Right lobe of liver (tissue), 6 donors: ENCODE data around the gene PPP1R2. TPM values are rescaled to one million over a fixed set of nuclear protein-coding genes. Genes with fewer than 3 reads are reported as not detected.

Experiments used
- ATAC-seq, 4 donors: fragments of 200-7000 bp; cut with Tn5 transposase; one replicate each; pipeline ENCODE4 v1.9.1; 2020; ENCODE audit warnings: mild to moderate bottlenecking in 4 of 4, moderate library complexity in 4 of 4
- DNase-seq, 3 donors: peaks; one replicate each; pipeline ENCODE4 v3.0.0-alpha.2; 2020
- H3K27ac ChIP-seq, 3 donors: fragments of 200-600 bp; one replicate each; pipeline ENCODE4 v1.8.0; 2022
- H3K27me3 ChIP-seq, 2 donors: fragments of 200-600 bp; one replicate each; pipeline ENCODE4 v1.8.0; 2022
- H3K36me3 ChIP-seq, 4 donors: fragments of 200-600 bp; sonication (generic) in 1 of 4; one replicate each; pipeline versions ENCODE4 v1.5.1 to v1.8.0; 2017 to 2022; ENCODE audit warnings: control low read depth in 1 of 4
- H3K4me1 ChIP-seq, 4 donors: fragments of 200-600 bp; sonication (generic) in 1 of 4; one replicate each; pipeline versions ENCODE4 v1.5.1 to v1.8.0; 2017 to 2022; ENCODE audit warnings: control low read depth in 1 of 4
- H3K4me3 ChIP-seq, 3 donors: fragments of 200-600 bp; one replicate each; pipeline ENCODE4 v1.8.0; 2022
- H3K9me3 ChIP-seq, 4 donors: fragments of 200-600 bp; sonication (generic) in 1 of 4; one replicate each; pipeline versions ENCODE4 v1.5.1 to v1.8.0; 2017 to 2022; ENCODE audit warnings: control low read depth in 1 of 4
- CTCF ChIP-seq, 4 donors: fragments of 200-600 bp in 3 of 4; fragments of 450-650 bp in 1 of 4; IDR thresholded peaks; one replicate each; pipeline versions ENCODE4 v1.5.1 to v1.8.0; 2016 to 2022; ENCODE audit warnings: antibody characterized with exemption in 4 of 4, mild to moderate bottlenecking in 2 of 4
- POLR2A ChIP-seq: fragments of 450-650 bp; IDR thresholded peaks from one replicate; pipeline ENCODE4 v1.6.1; 2017; ENCODE audit warnings: antibody characterized with exemption, mild to moderate bottlenecking
- WGBS: methylation state at CpG from one replicate; pipeline ENCODE4 v1.1.6; 2018; ENCODE audit warnings: low coverage, low lambda C conversion rate; ENCODE audit not compliant: insufficient coverage; ENCODE audit errors: missing lambda C conversion rate; 5-methylcytosine and 5-hydroxymethylcytosine counted together
- intact Hi-C, 2 donors: fragments of 100-400 bp; cut with DNase I; formaldehyde crosslinking; loops; one replicate each; pipeline versions ENCODE4 v1.11.2 to v1.14.1; 2022
- total RNA-seq, 6 experiments: library from RNA; depleted of rRNA in 2 of 6; stranded (reverse); fragments of >200 nt in 2 of 6; fragmentation: NEBNext Ultra II Directional in 3 of 6; extraction: Animal tissue kit (Norgen Biotek cat#: 25700) in 3 of 6; gene quantifications; one replicate each; pipeline versions ENCODE4 v1.1.0 to v1.2.4, GENCODE V29; 2016 to 2023
- donor health status: DM: no; HTN: yes; CAD: no.
- donor health status: DM: no; HTN: no; CAD: no.
- donor health status: DM: no; HTN: no; CAD: no.
- donor health status: DM: no; HTN: yes; CAD: no.
- donor health status: DM: no; HTN: yes; CAD: no.

Gene PPP1R2
- total RNA-seq, 6 experiments from 2014 or later = 10.3 to 25.4 (median 14.9) TPM

DNA sequence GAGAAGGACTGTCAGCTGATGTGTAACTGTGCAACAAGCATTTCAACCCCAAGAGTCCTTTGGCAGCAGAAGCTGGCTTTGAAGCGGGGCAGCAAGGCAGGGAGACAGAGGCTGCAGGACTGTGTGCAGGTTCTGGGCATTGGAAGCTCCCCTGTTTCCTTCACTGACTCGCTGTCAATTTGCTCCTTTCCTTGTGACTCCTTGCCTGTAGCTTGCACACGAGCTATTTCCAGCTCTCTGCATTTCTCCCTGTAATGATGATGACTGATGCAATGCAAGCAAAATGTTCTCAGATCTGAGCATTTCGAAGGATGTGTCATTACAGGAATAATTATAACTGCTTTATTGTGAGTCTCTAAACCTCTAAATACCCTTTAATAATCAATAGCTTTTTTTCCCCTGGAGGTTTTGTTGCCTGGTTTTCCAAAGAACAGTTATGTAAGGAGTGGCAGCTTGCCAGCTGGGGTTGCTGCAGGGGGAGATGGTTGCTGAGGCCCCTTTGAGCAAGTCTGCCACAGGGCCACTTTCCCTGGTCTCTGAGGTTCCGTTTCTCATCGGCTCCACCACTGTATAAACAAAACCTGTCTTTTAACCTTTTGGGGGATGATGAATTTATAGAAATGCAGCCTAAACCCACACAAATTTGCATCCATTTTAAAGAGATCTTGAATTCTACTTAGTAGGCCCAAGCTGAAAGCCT, 37.8 kb upstream of the PPP1R2 start:
- TF ChIP-seq POLR2A (no peak), CTCF (IDR thresholded peaks at IDR 0.05) (no peak)
- DNase-seq = no peak
- no peak overlapping the region for H3K27ac ChIP-seq
- H3K27me3 ChIP-seq = no peaks in the 10 kb centered on the region
- intact Hi-C loops = no loop called here
- H3K9me3 ChIP-seq = no peaks in the 10 kb centered on the region
- 68% methylated on average over 4 of the region's 6 CpGs for WGBS
- H3K4me3 ChIP-seq = no peak overlapping the region
- H3K36me3 ChIP-seq = no peaks in the 10 kb centered on the region
- H3K4me1 ChIP-seq = no peaks in the 10 kb centered on the region
- ATAC-seq = no peak

DNA sequence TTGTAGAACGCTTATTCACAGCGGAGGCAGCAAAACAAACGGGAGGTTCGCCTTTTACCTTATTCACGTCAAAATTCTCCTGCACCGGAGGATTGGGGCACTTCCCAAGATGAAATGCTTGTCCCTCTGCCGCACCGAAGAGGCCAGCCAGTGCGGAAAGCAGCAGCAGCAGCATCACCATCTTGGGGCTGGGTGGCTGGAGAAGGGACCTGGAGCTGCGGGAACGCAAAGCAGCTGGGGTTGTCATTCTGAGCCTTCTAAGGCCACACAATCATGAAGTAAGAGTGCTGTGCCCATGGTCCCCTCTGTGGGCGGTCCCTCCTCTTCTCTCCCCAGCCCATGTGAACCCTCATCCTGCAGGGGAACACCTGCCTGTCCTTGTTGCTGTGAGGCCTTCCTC, 36.2 kb upstream of the PPP1R2 start:
- TF ChIP-seq POLR2A (no peak), CTCF (IDR thresholded peaks at IDR 0.05) (no peak)
- WGBS = 73% methylated on average over 10 of the region's 12 CpGs

DNA sequence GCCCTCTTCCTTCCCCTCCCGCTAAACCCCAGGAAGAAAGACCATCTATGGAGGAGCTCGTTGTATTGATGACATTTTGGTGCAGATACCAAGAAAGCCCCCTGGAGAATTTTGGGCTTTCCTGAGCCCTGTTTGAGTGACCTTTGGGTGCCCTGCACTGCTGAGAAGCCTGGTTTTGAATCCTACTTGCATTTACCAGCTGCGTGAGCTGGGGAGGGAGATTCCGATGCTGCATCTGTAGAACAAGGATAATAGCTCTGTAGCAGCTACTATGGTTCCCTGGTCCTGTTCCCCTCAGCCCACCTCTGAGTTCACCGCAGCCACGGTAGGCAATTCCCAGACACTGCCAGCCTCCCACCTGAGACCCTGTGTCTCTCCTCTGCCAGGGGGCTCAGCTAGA, 35.4 kb upstream of the PPP1R2 start:
- no peak overlapping the region for H3K4me3 ChIP-seq
- no peaks in the 10 kb centered on the region for H3K4me1 ChIP-seq
- H3K27ac ChIP-seq = no peak overlapping the region
- H3K9me3 ChIP-seq = no peaks in the 10 kb centered on the region
- intact Hi-C loops = no loop called here
- ATAC-seq = no peak
- TF ChIP-seq CTCF (IDR thresholded peaks at IDR 0.05) (no peak), POLR2A (no peak)
- no peaks in the 10 kb centered on the region for H3K36me3 ChIP-seq
- 67% methylated on average over 5 of the region's 6 CpGs for WGBS
- DNase-seq = no peak
- H3K27me3 ChIP-seq = no peaks in the 10 kb centered on the region

More for the DNA sequence above, 36.2 kb upstream of the PPP1R2 start:
- no peak for DNase-seq
- H3K9me3 ChIP-seq = no peaks in the 10 kb centered on the region
- ATAC-seq = no peak
- no peak overlapping the region for H3K27ac ChIP-seq
- H3K4me3 ChIP-seq = no peak overlapping the region
- no peaks in the 10 kb centered on the region for H3K36me3 ChIP-seq
- H3K4me1 ChIP-seq = no peaks in the 10 kb centered on the region
- intact Hi-C loops = no loop called here
- no peaks in the 10 kb centered on the region for H3K27me3 ChIP-seq

GRCh38 chr3:195577645-195578177, 34.6 kb upstream of the PPP1R2 start:
- Histone ChIP-seq H3K27ac (no peak overlapping the region), H3K4me3 (no peak overlapping the region), H3K36me3 (no peaks in the 10 kb centered on the region), H3K9me3 (no peaks in the 10 kb centered on the region), H3K4me1 (no peaks in the 10 kb centered on the region), H3K27me3 (no peaks in the 10 kb centered on the region)
- ATAC-seq = no peak
- WGBS = 63% methylated on average over 9 of the region's 9 CpGs
- DNase-seq = no peak
- intact Hi-C loops = no loop called here
- no peak for TF ChIP-seq CTCF (IDR thresholded peaks at IDR 0.05)
- TF ChIP-seq POLR2A = no peak
